GM21529 (cell line): ENCODE results near the gene DNASE2.
"Not testable (repeated sequence)": the region's sequence is repeated elsewhere in the genome, so short reads cannot be mapped to it uniquely, and the experiment has no call there.

Source experiments
- ATAC-seq: cut with Tn5 transposase; IDR thresholded peaks from one replicate; pipeline ENCODE4 v1.9.1; 2021; ENCODE audit not compliant: unreplicated experiment

The DNASE2 gene, protein sequence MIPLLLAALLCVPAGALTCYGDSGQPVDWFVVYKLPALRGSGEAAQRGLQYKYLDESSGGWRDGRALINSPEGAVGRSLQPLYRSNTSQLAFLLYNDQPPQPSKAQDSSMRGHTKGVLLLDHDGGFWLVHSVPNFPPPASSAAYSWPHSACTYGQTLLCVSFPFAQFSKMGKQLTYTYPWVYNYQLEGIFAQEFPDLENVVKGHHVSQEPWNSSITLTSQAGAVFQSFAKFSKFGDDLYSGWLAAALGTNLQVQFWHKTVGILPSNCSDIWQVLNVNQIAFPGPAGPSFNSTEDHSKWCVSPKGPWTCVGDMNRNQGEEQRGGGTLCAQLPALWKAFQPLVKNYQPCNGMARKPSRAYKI

DNA sequence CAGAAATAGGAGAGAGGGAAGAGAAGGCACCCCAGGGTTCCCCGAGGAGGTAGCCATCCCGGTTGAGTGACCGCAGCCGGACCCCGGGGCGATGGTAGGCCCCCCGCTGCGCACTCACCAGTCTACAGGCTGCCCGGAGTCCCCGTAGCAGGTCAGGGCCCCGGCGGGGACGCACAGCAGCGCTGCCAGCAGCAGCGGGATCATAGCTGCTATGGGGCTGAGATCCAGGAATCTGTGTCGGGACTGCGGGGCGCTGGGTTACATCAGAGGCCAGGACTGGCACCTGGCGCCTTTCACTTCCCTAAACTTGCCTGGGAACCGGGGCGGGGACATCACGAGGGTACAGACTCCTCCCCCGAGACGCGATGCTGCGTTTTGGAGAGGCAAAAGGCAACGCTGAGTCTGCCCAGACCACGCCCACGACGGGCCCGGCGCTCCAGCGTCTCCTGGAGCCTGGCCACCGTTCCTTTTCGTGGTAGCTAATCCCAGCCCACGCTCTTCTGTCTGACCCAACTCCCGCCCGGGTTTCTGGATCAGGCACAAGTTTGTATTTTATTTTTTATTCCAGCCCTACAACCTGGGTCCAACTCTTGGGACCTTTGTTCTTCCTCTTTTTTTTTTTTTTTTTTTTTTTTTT is at the start of gene DNASE2:
Gene DNASE2, minus strand, starts transcription at position 278 of the 637 bp plus-strand sequence. Its CDS starts 74 bp downstream, at position 204.
- peak; percentile 83 for ATAC-seq

DNA sequence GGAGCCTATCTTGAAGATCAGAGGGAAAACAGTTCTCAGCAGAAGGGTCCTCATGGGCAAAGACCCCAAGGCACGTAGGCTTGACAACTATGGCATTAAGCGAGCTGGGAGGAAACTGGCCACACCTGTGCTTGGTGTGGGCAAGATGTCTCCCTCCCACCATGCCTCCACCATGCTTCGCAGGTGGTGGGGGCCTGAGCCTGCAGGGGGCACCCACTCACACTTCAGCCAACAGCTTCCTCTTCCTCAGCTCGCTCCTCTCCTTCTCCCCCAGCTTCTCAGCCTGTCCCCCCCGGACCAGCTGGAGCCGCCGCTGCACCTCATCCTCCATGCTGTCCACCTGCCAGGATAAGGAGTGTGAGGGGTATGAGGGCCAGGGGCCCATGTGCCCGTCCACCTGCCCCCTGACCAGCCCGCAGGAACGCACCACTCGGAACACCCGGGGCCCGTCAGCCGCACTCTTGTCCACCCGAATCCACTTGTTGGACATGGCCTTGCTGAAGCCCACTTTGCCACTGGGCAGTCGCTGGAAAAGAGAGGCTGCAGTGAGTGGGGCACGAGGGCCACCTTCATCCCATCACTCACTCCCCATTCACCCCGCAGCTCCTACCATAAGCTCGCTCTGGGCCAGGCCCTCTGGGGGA is 48.9 kb upstream of the DNASE2 start:
- no peak for ATAC-seq

DNA sequence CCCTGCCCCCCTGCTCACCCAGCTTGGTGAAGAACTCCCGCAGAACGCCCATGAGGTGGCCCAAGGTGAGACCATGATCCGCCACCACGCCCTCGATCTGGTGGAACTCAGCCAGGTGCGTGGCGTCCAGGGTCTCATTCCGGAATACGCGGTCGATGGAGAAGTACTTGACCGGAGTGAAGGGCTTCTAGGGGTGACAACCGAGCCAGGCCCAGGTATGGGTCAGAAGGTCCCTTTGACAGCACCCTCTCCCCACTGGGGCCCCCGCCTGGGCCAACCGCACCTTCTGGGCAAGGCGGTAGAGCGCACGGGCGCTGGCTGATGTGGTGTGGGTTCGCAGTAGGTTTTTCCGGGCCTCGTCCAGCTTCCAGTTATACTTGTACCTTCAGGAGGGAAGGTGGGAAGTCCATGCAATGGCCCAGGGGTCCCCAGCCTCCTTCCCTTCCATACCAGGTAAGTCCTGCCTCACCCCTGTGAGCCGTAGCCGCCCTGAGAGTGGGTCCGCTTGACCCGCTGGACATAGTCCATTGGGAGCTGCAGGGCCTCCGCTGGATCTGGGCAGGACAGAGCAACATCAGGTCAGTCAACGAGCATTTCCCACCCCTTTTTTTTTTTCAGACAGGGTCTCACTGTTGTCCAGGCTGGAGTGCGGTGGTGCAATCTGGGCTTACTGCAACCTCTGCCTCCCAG is 43.5 kb upstream of the DNASE2 start:
- ATAC-seq = no peak

DNA sequence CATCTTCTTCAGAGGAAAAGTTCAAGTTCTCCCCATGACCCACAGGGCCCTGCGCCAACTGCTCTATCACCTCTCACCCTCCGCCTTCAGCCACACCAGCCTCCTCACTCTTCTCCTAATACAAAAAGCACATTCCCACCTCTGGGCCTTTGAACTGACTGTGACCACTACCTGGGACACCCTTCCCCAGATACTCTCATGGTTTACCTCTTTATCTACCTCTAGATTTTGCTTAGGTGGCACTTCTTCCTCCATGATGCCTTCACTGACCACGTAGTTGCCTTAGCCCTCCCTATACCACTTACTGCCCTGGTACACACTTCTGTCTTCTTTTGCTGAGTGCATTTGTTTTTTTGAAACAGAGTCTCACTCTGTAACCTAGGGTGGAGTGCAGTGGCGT is 41.7 kb upstream of the DNASE2 start:
- ATAC-seq = no peak

DNA sequence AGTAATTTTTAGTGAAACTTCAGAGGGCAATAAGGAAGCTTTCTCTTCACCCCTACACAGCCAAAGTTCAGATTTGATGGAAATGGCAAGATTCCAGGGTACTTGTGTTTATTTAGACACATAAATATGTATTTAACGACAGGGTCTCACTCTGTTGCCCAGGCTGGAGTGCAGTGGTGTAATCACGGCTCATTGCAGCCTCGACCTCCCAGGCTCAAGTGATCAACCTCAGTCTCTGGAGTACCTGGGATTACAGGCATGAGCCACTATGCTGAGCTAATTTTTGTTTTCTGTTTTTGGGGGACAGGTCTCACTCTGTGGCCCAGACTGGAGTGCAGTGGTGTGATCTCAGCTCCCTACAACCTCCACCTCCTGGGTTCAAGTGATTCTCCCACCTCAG is 39.8 kb upstream of the DNASE2 start:
- no peak for ATAC-seq

DNA sequence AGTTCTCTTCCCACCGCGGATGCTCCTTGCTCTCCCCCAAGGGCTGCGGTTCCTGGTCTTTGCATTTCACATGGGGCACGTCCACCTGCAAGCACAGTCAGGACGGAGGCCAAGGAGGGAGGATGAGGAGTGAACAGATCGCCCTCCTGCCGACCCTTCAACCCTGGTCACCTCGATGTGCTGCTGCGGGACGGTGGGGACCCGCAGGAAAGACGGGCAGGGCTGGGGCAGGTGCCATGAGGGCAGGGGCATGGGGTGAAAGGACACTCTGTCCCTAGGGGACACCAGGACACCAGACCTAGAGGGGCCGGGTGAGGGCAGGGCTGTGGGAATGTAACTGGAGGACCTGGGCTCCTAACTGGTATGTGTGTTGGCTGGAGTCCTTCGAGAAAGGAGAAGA is 37.0 kb upstream of the DNASE2 start:
- no peak for ATAC-seq

DNA sequence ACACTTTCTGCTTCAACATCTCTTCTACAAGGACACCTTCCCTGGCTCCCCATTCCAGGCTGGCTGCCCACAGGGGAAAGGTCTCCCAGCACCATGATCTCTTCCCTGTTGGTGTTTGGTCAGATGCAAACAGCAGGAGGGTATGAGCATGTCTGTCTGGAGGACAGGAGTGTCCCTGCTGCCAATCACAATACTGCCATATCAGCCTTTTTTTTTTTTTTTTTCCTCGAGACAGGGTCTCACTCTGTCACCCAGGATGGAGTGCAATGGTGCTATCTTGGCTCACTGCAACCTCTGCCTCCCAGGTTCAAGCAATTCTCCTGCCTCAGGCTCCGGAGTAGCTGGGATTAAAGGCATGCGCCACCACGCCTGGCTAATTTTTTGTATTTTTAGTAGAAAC is 34.6 kb upstream of the DNASE2 start:
- not testable (repeated sequence) for ATAC-seq

DNA sequence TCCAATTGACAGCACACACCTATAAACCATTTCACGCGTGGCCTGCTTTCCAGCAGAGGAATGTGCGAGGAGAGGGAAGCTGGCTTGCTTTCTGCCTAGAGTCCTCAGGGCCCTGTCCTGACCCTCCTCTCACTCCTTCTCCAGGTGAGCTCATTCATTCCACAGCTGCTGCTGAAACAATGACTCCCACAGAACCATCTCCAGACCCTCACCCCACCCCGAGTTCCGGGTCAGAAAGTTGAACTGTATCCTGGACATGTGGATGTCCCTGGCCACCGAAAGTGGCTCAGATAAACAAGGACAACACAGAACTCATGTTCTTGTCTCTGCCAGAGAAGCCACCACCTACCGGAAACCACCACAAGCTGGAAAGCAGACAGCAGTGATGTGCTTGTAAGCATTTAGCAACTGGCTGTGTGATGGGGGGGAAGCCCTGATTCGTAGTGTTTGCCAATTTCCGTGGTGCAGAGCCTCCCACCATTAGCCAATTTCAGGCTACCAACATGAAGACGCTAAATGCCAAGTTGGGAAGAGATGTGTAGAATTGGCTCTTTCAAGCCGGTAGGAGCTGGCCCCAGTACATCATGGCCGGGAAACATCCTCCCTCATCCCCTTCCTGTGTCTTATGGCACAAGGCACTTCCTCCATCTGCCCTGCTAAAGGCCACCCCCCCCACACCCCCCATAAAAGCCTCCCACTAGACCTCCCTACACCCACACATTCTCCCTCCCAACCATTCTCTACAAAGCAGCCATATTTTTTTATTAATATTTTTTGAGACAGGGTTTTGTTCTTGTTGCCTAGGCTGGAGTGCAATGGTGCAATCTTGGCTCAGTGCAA is 32.8 kb upstream of the DNASE2 start:
- ATAC-seq = no peak

DNA sequence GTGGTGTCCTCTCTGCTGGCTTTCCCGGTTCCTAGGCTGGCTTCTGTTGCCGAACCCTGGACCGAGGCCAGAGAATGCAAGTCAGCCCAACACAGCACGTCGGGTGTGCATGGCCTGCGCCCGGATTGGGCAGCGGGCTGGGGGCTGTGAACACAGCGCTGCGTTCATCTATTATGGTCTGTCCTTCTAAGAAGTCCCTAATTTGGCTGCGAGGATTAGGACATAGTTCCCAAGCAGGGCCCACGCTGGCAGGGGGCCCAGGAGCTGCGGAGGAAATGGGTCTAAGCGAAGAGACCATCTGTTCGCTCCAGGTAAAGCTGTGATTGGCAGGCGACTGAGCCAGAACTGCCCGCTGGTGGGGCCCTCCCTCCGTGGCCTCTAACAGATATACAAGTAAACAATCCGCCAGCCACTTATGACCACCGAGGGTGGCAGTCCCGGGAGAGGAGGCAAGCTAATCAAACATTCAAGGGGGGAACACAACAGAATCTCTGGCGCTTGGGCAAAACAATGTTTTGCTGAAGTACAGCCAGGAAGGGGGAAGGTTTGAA is 31.8 kb upstream of the DNASE2 start:
- no peak for ATAC-seq

DNA sequence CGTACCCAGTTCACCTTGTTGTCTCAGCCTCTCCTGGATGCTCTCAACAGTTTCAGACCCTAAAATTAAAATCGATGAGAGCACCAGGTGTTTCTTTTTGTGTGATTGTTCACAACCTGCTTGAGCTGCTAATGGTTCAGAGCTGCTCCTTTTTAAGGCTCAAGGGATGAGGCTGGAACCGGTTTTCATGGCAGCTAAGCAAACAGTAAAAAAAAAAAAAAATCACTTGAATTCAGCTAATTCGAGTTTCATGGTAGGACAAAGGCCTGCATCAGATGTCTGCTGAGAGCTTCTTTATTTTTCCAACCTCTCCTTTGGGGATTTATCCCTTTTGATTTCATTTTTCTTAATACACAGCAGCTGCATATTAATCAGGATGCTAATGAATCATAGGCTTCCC is 31.3 kb upstream of the DNASE2 start:
- no peak for ATAC-seq

DNA sequence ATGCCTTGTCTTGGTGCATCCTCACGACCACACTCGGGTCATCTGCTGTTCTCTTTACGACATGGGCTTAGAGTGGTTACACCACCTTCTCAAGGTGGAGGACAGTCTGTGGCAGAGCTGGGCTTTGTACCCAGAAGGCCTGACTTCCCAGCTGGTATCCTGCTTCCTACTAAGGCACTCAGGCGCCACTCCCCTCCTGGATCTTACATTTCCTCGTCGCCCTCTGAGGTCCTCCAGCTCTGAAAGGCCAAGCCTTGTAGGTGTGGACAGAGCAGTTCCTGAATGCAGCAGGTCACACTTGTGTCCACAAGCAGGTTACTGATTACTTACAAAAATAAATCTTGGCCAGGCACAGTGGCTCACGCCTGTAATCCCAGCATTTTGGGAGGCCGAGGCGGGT is 25.9 kb upstream of the DNASE2 start:
- ATAC-seq = no peak

DNA sequence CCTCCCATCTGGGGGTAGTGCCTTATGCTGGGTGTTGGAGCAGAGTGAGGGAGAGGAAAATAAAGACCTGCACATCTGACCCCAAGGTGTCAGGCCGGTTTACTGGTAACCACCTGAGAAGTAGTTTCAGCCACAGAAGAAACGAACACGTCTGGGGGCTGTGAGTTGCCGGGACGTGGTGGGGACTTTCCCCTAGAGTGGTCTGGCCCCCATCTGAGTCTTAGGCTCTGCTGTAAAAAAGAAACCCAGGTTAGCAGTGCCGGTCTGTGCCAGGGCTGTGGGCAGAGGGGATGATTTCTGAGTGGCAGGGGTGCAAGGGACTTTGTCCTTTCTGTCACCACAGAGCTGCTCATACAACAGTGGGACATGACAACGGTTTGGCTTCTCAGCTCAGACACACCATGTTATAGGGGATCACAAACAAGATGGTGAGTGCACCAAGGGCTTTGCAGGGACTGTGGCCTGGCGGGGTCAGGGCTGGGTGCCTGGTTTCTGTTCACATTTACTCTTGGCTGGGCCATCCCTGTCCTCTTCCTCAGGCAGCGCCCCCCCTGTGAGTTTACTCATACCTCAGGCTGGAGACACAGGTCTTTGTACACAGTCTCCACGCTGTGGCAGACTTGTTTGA is 18.8 kb upstream of the DNASE2 start:
- peak; percentile 67 for ATAC-seq

DNA sequence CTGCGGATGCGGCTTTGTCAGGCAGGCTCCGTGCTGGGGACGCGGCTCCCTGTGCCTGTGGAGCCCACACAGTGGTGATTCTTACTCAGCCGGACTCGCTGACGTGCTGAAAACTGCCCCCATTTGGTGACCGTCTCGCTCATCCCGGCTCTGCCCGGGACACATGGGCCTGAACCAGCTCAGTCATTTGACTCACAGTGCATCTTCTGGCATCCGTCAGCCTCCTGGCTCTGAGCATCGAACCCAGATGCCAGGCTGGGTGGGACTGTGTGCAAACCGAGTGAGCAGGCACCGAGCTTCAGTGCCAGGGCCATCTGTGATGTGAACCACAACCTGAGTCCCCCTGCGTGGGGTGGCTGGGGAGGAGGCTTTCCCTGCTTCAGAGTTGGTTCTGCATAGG is 15.2 kb upstream of the DNASE2 start:
- ATAC-seq = no peak

DNA sequence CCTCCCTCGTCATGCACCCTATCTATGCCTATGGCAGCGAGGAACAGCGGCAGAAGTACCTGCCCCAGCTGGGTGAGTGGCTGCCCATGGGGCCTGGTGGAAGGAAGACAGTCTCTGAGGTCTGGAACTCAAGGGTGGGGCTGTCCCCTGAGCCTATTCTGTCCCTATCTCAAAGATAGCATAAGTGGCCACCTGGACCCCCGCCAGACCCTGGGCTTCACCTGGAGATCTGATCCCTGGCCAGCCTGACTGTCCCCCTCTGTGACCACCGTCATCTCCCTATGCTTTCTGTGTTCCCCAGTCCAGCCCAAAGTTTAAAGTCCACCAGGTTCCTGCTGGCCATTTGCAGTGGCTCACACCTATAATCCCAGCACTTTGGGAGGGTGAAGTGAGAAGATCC is 12.3 kb upstream of the DNASE2 start:
- no peak for ATAC-seq

DNA sequence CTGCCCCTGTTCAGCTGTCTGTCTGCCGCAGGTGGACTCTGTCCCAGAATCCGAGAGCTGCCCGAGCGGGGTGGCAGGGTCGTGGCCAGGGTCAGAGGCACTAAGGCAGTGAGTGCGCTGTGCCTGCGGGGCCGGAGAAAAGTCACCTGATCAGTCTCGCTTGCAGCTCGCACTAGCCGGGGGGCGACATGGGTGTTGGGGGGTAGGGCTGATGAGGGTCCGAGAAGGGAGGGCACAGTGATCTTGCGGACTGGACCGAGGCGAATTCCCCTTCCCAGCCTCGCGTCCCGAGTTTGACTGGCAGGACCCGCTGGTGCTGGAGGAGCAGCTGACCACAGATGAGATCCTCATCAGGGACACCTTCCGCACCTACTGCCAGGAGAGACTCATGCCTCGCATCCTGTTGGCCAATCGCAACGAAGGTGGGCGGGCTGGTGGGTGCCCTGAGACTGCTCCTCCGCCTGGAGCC is 10.3 kb upstream of the DNASE2 start:
- no peak for ATAC-seq

DNA sequence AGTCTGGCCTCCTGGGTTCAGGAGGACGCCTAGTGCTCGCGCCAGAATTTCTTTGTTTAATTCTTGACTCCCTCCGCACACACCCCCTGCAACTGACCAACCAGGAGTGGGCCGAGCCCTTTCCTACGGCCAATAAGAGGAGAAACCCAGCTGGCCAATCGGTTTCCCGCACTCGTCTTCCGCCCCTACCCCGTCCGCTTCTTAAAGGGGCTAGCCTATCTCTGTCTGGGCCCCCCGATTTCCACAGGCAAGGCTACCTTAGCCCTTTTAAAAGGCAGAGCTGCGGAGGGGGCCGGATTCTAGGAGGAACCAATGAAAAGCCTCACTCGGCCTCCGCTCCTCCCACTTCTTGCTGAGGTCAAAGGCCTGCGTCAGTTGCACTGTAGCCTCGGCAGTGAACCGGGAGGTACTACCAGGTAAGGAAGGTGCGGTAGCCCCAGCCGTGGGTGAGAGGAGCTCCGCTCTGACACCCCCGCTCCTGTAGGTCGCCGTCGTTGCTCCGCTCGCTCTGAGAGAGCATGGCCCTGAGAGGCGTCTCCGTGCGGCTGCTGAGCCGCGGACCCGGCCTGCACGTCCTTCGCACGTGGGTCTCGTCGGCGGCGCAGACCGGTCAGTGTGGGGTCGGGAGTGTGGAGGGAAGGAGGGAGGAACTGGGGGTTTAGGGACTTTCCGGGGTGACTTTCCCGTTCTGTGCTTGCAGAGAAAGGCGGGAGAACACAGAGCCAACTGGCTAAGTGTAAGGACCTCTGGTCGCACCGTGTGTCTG is 9.7 kb upstream of the DNASE2 start, which contains the start of gene GCDH:
Gene GCDH, plus strand, starts transcription at position 374 of the 766 bp plus-strand sequence. Its CDS starts 145 bp downstream, at position 519.
- ATAC-seq = peak; percentile 94

DNA sequence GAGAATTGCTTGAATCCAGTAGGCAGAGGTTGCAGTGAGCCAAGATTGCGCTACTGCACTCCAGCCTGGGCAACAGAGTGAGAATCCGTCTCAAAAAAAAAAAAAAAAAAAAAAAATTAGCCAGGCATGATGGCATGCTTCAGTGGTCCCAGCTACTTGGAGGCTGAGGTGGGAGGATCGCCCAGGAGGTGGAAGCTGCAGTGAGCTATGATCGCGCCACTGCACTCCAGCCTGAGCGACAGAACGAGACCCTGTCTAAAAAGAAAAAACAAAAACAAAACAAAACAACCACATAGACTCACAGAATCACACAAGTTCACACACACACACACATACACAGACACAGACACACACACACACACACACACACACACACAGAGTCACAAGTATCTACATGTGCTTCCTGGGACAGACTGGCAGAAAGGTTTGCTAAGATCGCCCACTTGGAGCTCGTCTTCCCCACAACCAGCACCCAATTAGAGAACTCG is 9.1 kb upstream of the DNASE2 start:
- not testable (repeated sequence) for ATAC-seq

DNA sequence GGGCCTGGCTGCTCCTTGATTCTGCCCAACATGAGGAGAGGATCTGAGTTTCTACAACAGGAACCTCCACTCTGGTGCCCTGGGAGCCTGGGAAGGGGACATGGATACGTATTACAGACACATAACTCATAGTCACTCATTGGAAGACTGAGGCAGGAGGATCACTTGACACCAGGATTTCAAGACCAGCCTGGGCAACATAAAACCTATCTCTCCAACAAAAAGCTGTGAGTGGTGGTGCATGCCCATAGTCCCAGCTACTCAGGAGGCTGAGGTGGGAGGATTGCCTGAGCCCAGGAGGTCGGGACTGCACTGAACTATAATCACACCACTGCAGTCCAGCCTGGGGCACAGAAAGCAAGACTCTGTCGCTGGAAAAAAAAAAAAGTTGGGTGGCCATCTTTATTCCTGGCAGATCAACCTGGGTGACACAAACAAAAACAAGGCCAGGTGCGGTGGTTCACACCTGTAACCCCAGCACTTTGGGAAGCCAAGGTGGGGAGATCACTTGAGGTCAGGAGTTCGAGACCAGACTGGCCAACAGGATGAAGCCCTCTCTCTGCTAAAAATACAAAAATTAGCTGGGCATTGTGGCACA is 6.9 kb upstream of the DNASE2 start:
- no peak for ATAC-seq
